Small intestine (tissue), 16 donors: ENCODE data around the gene SMPD2. TPM values are rescaled to one million over a fixed set of nuclear protein-coding genes. Genes with fewer than 3 reads are reported as not detected.

Experiments used
- DNase-seq, 2 donors: peaks; one replicate each; pipeline versions ENCODE4 v3.0.0 to v3.0.0-alpha.2; 2013
- FAIRE-seq: peaks from 2 replicates; lab custom pipeline; 2012; peaks lifted over from hg19 to GRCh38; lab: Jason Lieb, UNC
- H3K27ac ChIP-seq, 3 donors: one replicate each; pipeline ENCODE4 v1.5.1; 2013; ENCODE audit warnings: low read length in 2 of 3, mild to moderate bottlenecking in 2 of 3, control low read depth in 1 of 3, inconsistent platforms in 1 of 3, low read depth in 1 of 3, moderate library complexity in 1 of 3
- H3K27me3 ChIP-seq, 3 donors: one replicate each; pipeline ENCODE4 v1.6.1; 2013; ENCODE audit warnings: low read length in 3 of 3, inconsistent platforms in 1 of 3; ENCODE audit not compliant: control insufficient read depth in 3 of 3, insufficient read depth in 3 of 3
- H3K36me3 ChIP-seq, 3 donors: one replicate each; pipeline ENCODE4 v1.6.1; 2013; ENCODE audit warnings: low read length in 3 of 3, inconsistent platforms in 1 of 3, low read depth in 1 of 3, mild to moderate bottlenecking in 1 of 3, moderate library complexity in 1 of 3; ENCODE audit not compliant: control insufficient read depth in 3 of 3, insufficient read depth in 2 of 3
- H3K4me1 ChIP-seq, 3 donors: one replicate each; pipeline ENCODE4 v1.6.1; 2013; ENCODE audit warnings: low read length in 2 of 3, inconsistent platforms in 1 of 3, low read depth in 1 of 3, mild to moderate bottlenecking in 1 of 3, moderate library complexity in 1 of 3; ENCODE audit not compliant: control insufficient read depth in 3 of 3, insufficient read depth in 2 of 3
- H3K4me3 ChIP-seq, 3 donors: one replicate each; pipeline ENCODE4 v1.5.1; 2013; ENCODE audit warnings: low read length in 3 of 3, control low read depth in 1 of 3, inconsistent platforms in 1 of 3, low read depth in 1 of 3, mild to moderate bottlenecking in 1 of 3, moderate library complexity in 1 of 3
- H3K9me3 ChIP-seq, 2 donors: one replicate each; pipeline ENCODE4 v1.6.1; 2013; ENCODE audit warnings: low read depth in 1 of 2, low read length in 1 of 2; ENCODE audit not compliant: control insufficient read depth in 2 of 2, insufficient read depth in 1 of 2
- WGBS, 3 donors: extraction: QIAGEN DNeasy Blood & Tissue Kit; methylation state at CpG; one replicate each; pipeline ENCODE4 v1.1.7; 2013; 5-methylcytosine and 5-hydroxymethylcytosine counted together
- long read RNA-seq, 10 donors: transcript quantifications; one replicate each; lab custom pipeline, GENCODE V29; 2026
- polyA plus RNA-seq, 4 donors: library from polyadenylated mRNA; stranded (reverse) in 3 of 4; unstranded in 1 of 4; fragments of 200-250 nt in 3 of 4; fragments of 120-200 nt in 1 of 4; gene quantifications; one replicate each; pipeline versions ENCODE4 v1.2.1 to v1.2.3, GENCODE V29; 2013
- donor health status: healthy with polysubstance abuse.
- donor health status: control.
- donor health status: control.
- donor health status: Bipolar disorder and iron deficiency.
- donor health status: healthy.

The SMPD2 gene
- polyA plus RNA-seq: 10 to 100 TPM; 14.3 to 19.5 (median 16.8) TPM
- long read RNA-seq, donor 1, transcript SMPD2-201 (10 exons, 1,645 nt): major isoform, 6 of 12 reads
- long read RNA-seq, donor 1, partial matches to known transcripts: 5 of 12 reads
- long read RNA-seq, donor 1, other reads (novel, unspliced or antisense): 0 of 12 reads
- long read RNA-seq, donor 2, partial matches to known transcripts: 0 of 1 reads
- long read RNA-seq, donor 2, other reads (novel, unspliced or antisense): 0 of 1 reads
- long read RNA-seq, donor 3, partial matches to known transcripts: 180 of 183 reads
- long read RNA-seq, donor 3, other reads (novel, unspliced or antisense): 0 of 183 reads
- long read RNA-seq, donor 4: 0 reads
- long read RNA-seq, donor 5, partial matches to known transcripts: 0 of 1 reads
- long read RNA-seq, donor 5, other reads (novel, unspliced or antisense): 0 of 1 reads
- long read RNA-seq, donor 6, partial matches to known transcripts: 0 of 2 reads
- long read RNA-seq, donor 6, other reads (novel, unspliced or antisense): 0 of 2 reads
- long read RNA-seq, donor 7, partial matches to known transcripts: 0 of 4 reads
- long read RNA-seq, donor 7, other reads (novel, unspliced or antisense): 0 of 4 reads
- long read RNA-seq, donor 8: 0 reads
- long read RNA-seq, donor 9, partial matches to known transcripts: 0 of 3 reads
- long read RNA-seq, donor 9, other reads (novel, unspliced or antisense): 0 of 3 reads
- long read RNA-seq, donor 10, partial matches to known transcripts: 0 of 2 reads
- long read RNA-seq, donor 10, other reads (novel, unspliced or antisense): 0 of 2 reads

- FAIRE-seq: no peak
- Histone ChIP-seq H3K27me3 (no peaks in the 10 kb centered on the region), H3K36me3 (peaks cover 7 to 39% (median 9%) of the 10 kb centered on the region in 3 donors), H3K9me3 (no peaks in the 10 kb centered on the region), H3K4me3 (peak within 1 kb of the TSS; percentile 56 to 82 (median 82)), H3K27ac (peak within 1 kb of the TSS; percentile 44 to 86 (median 81)), H3K4me1 (peaks cover 0 to 11% (median 8%) of the 10 kb centered on the region in 3 donors)
- DNase-seq: peak; percentile 85 to 96
- WGBS, 3 donors: 0% methylated on average over 68 to 102 of the region's 102 CpGs
Observed at GRCh38 chr6:109440331-109441068, at the start of gene SMPD2, which contains the start of gene PPIL6. Gene SMPD2, plus strand, starts transcription at chr6:109440724. Its CDS starts 398 bp downstream, at chr6:109441122. Gene PPIL6, minus strand, starts transcription at chr6:109440628. Its CDS starts 38 bp downstream, at chr6:109440590.

DNA sequence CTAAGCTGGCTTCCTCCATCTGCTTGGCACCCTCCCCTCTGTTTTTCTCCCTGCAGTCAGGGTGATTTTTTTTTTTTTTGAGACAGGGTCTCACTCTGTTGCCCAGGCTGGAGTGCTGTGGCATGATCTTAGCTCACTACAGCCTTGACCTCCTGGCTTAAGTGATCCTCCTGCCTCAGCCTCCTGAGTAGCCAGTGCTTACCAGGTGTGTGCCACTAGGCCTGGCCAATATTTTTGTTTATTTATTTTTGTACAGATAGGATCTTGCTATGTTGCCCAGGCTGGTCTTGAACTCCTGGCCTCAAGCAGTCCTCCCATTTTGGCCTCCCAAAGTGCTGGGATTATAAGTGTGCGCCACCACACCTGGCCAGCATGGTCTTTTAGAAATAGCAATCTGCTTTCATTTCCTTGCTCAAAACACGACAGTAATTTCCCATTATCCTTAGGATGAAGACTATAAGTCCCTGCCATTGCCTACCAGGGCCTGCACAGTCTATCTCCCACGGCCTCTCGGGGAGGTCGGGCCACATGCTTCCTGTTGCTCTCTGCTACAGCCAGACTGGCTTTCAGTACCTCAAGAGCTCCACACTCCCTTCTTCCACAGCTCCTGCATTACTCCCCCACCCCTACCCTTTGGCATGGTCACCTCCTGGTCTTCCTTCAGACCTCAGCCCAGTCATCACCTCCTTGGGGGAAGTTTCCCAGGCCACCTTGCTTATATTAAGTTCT is 47.2 kb upstream of the SMPD2 start:
- Histone ChIP-seq H3K27me3 (no peaks in the 10 kb centered on the region), H3K9me3 (no peaks in the 10 kb centered on the region), H3K36me3 (no peaks in the 10 kb centered on the region), H3K4me1 (peaks cover 0 to 4% (median 0%) of the 10 kb centered on the region in 3 donors), H3K27ac (no peak overlapping the region), H3K4me3 (no peak overlapping the region)
- DNase-seq (no peak), FAIRE-seq (no peak)
- 81 to 95% (median 90%) methylated on average over 5 of the region's 5 CpGs for WGBS, 3 donors

- Histone ChIP-seq H3K36me3 (no peaks in the 10 kb centered on the region), H3K27me3 (no peaks in the 10 kb centered on the region), H3K9me3 (no peaks in the 10 kb centered on the region), H3K4me1 (peaks cover 0 to 4% (median 0%) of the 10 kb centered on the region in 3 donors), H3K27ac (no peak overlapping the region), H3K4me3 (no peak overlapping the region)
- 65 to 74% (median 68%) methylated on average over 2 of the region's 2 CpGs for WGBS, 3 donors
- DNase-seq (peak in 1 of 2 donors; percentile 15), FAIRE-seq (no peak)
Observed at GRCh38 chr6:109393886-109394281, 46.6 kb upstream of the SMPD2 start.

DNA sequence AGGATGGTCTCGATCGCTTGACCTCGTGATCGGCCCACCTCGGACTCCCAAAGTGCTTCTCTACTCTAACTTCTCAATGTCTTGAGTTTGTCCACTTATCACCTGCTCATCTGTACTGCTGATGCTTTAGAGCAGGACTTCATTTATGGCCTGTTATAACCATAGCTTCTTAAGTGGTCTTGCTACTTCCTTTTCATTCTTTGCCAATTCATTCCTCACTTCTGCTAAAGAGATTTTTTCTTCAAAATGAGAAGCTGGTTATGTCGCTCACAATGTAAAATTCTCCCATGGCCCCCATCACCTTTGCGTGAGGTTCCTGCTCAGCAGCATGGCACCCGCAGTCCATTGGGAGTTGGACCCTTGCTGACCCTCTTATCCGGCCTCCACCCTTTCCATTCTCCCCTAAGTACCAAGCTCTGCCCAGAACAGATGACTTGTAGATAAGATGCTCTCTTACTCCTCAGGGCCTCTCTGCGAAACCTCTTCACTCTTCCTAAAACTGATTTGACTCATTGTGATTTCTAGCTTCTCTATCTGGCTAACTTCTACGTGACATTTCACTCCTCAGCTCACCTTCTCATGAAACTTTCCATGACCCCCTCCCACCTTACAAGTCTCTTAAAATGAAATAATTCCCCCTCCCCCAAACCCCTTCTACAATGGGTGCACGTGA is 44.3 kb upstream of the SMPD2 start:
- FAIRE-seq: no peak

DNA sequence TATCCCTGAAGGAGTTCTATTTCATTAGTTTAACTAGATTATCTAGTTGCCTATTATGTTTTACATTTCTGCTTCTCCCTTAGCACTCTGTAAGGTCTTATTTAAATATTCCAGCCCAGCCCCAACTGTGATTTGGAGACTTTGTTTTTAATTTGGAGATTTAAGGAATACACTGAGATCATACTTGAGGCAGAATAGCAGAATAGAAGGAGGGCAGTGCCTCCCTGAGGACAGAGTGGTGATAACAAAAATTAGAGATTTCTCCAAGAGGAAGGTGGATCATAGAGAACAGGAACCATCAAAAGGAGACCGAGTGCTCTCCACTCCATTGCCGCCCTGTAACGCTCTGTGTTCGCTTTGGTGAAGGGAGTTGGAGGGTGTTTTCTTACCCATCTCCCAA is 43.5 kb upstream of the SMPD2 start:
- DNase-seq: peak; percentile 13 to 31
- Histone ChIP-seq H3K36me3 (no peaks in the 10 kb centered on the region), H3K4me1 (no peaks in the 10 kb centered on the region), H3K4me3 (no peak overlapping the region), H3K27me3 (no peaks in the 10 kb centered on the region), H3K27ac (no peak overlapping the region), H3K9me3 (no peaks in the 10 kb centered on the region)
- no peak for FAIRE-seq
- 75 to 85% (median 82%) methylated on average over 4 of the region's 4 CpGs for WGBS, 3 donors

More for the DNA sequence above, 44.3 kb upstream of the SMPD2 start:
- no peak overlapping the region for H3K4me3 ChIP-seq
- H3K9me3 ChIP-seq: no peaks in the 10 kb centered on the region
- WGBS, 3 donors: 92 to 95% (median 94%) methylated on average over 12 of the region's 12 CpGs
- H3K36me3 ChIP-seq: no peaks in the 10 kb centered on the region
- no peak for DNase-seq
- no peak overlapping the region for H3K27ac ChIP-seq
- no peaks in the 10 kb centered on the region for H3K27me3 ChIP-seq
- peaks cover 0 to 3% (median 0%) of the 10 kb centered on the region in 3 donors for H3K4me1 ChIP-seq

GRCh38 chr6:109406196-109406595 is 34.3 kb upstream of the SMPD2 start:
- H3K4me3 ChIP-seq: no peak overlapping the region
- no peaks in the 10 kb centered on the region for H3K36me3 ChIP-seq
- H3K27me3 ChIP-seq: no peaks in the 10 kb centered on the region
- DNase-seq (no peak), FAIRE-seq (no peak)
- no peak overlapping the region for H3K27ac ChIP-seq
- no peaks in the 10 kb centered on the region for H3K4me1 ChIP-seq
- 87 to 92% (median 89%) methylated on average over 4 of the region's 4 CpGs for WGBS, 3 donors
- H3K9me3 ChIP-seq: no peaks in the 10 kb centered on the region

GRCh38 chr6:109411034-109411433 is 29.5 kb upstream of the SMPD2 start:
- H3K27me3 ChIP-seq: no peaks in the 10 kb centered on the region
- H3K27ac ChIP-seq: no peak overlapping the region
- FAIRE-seq (no peak), DNase-seq (no peak)
- WGBS, 3 donors: 88 to 90% (median 89%) methylated on average over 2 of the region's 2 CpGs
- no peaks in the 10 kb centered on the region for H3K9me3 ChIP-seq
- H3K4me1 ChIP-seq: no peaks in the 10 kb centered on the region
- H3K36me3 ChIP-seq: no peaks in the 10 kb centered on the region
- H3K4me3 ChIP-seq: no peak overlapping the region
